Activated CD4-positive, alpha-beta T cell treated with anti-CD3 and anti-CD28 coated beads, Interleukin-2, amount 10 ng/mL, durations not matched to agents 24 days and 14 days (primary cell): ENCODE measurements around the gene CIB4. TPM values are rescaled to one million over a fixed set of nuclear protein-coding genes. Genes with fewer than 3 reads are reported as not detected.

Source experiments
- DNase-seq: peaks from one replicate; pipeline ENCODE4 v3.0.0; 2022
- H3K27ac Mint-ChIP-seq: one replicate; pipeline ENCODE4 v1.8.0; 2022; ENCODE audit warnings: mild to moderate bottlenecking, mixed read lengths
- H3K27me3 Mint-ChIP-seq: one replicate; pipeline ENCODE4 v1.8.0; 2022; ENCODE audit warnings: mixed read lengths
- H3K36me3 Mint-ChIP-seq: one replicate; pipeline ENCODE4 v1.8.0; 2022; ENCODE audit warnings: low read depth, mild to moderate bottlenecking, mixed read lengths
- H3K4me1 Mint-ChIP-seq: one replicate; pipeline ENCODE4 v1.8.0; 2021; ENCODE audit warnings: mixed read lengths
- H3K4me3 Mint-ChIP-seq: one replicate; pipeline ENCODE4 v1.8.0; 2022; ENCODE audit warnings: mild to moderate bottlenecking, moderate library complexity, mixed read lengths
- H3K9me3 Mint-ChIP-seq: one replicate; pipeline ENCODE4 v1.8.0; 2021; ENCODE audit warnings: mixed read lengths
- intact Hi-C: fragments of 100-400 bp; cut with micrococcal nuclease; formaldehyde crosslinking; loops from one replicate; pipeline ENCODE4 v1.15.1; 2023
- total RNA-seq: library from RNA; stranded (reverse); gene quantifications from 2 replicates; pipeline ENCODE4 v1.2.3, GENCODE V29; 2022

Gene CIB4
- total RNA-seq = not detected in 2 replicates

GRCh38 chr2:26640781-26641564, at the start of gene CIB4:
CIB4 (minus strand) TSS chr2:26641366; CDS start chr2:26641314, 52 bp downstream.
- no peak within 1 kb of the TSS for H3K27ac Mint-ChIP-seq
- intact Hi-C loops = no loop called here
- peaks cover 26% of the 10 kb centered on the region for H3K27me3 Mint-ChIP-seq
- no peaks in the 10 kb centered on the region for H3K36me3 Mint-ChIP-seq
- no peak for DNase-seq
- no peaks in the 10 kb centered on the region for H3K9me3 Mint-ChIP-seq
- H3K4me1 Mint-ChIP-seq = no peaks in the 10 kb centered on the region
- no peak within 1 kb of the TSS for H3K4me3 Mint-ChIP-seq

DNA sequence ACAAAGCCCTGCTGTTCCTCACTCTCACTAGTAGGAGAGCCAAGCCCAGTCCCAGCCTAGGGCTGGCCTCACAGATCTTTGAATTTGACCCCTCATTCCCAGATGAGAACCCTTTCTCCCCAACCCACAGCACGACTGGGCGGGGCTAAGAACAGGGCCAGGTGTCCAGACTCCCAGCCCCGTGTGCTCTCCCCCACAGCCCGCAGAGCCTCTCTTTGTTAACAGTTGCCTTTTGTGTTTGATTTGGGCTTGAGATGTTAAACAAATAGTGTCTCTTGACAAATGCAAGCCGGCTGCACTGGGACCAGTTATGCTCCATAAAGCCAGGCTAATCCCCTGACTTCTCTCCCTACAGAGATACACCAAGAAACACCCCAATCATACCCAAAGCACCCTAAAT, 46.6 kb upstream of the CIB4 start:
- H3K36me3 Mint-ChIP-seq = no peaks in the 10 kb centered on the region
- no peaks in the 10 kb centered on the region for H3K9me3 Mint-ChIP-seq
- no peaks in the 10 kb centered on the region for H3K4me1 Mint-ChIP-seq
- H3K4me3 Mint-ChIP-seq = no peak overlapping the region
- H3K27ac Mint-ChIP-seq = no peak overlapping the region
- intact Hi-C loops = no loop called here
- H3K27me3 Mint-ChIP-seq = peaks cover 45% of the 10 kb centered on the region
- no peak for DNase-seq

DNA sequence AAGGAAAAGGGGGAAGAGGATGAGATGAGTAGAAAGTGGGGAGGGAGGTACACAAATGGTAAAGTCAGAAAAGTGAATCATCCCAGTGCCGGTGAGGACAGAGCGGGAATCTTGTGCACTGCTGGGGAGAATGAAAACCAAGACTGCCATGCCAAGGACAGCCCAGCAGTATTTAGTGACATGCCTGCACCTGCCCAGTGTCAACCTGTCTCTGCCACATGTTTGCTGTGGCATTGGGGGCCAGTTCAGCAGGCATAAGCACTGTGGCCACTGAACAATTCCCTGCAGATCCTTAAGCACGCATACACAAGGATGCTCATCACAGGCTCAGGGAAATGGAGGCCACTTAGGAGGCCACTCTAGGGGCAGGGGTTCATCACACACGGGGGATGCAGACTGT, 46.2 kb upstream of the CIB4 start:
- Mint-ChIP-seq H3K27ac (no peak overlapping the region), H3K27me3 (peaks cover 49% of the 10 kb centered on the region), H3K9me3 (no peaks in the 10 kb centered on the region), H3K4me3 (no peak overlapping the region), H3K36me3 (no peaks in the 10 kb centered on the region), H3K4me1 (no peaks in the 10 kb centered on the region)
- no peak for DNase-seq
- intact Hi-C loops = no loop called here

DNA sequence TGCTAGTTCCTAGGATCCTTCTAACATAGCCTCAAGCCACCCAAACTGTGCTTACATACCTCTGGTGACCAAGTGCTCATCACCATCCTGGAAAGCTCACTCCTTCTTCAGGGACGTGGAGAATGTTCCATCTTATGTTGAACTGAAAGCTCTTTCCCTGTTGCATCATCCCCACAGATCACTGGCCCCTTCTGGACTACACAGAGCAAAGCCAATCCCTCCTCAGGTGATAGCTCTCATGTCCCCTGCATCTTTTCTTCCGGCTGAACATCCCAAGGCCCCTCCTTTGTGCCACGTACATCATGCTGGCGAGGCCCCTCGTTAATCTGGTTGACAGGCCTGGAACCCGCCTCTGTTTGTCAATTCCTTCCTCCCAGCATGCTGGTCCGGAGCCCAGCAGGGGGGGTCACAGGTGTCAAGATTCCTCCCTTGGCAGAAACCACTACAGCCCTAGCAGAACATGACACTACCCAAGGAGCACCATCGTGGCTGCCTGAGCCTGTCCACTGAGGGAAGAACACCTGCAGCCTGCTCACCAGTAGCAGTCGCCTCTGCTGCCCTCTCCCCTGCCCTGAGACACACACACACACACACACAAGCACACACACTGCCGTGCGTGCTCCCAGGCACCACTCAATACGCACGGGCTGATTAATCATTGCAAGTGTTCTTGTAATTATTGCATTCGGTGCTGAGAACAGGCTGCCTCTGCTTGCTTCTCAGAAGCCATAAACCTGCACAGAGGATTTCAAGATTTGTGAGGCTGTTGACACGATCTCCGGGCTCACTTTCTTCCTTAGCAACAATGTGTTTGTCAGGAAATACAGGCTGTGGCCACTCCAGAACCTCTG, 45.0 kb upstream of the CIB4 start:
- intact Hi-C loops = no loop called here
- Mint-ChIP-seq H3K36me3 (no peaks in the 10 kb centered on the region), H3K27ac (no peak overlapping the region), H3K9me3 (no peaks in the 10 kb centered on the region), H3K27me3 (peaks cover 43% of the 10 kb centered on the region), H3K4me1 (no peaks in the 10 kb centered on the region), H3K4me3 (no peak overlapping the region)
- no peak for DNase-seq

- Mint-ChIP-seq H3K9me3 (no peaks in the 10 kb centered on the region), H3K4me3 (no peak overlapping the region), H3K27ac (no peak overlapping the region), H3K36me3 (no peaks in the 10 kb centered on the region), H3K27me3 (peaks cover 35% of the 10 kb centered on the region), H3K4me1 (no peaks in the 10 kb centered on the region)
- no peak for DNase-seq
- intact Hi-C loops = no loop called here
Observed at GRCh38 chr2:26685341-26685740, 44.2 kb upstream of the CIB4 start.

- Mint-ChIP-seq H3K27me3 (peaks cover 25% of the 10 kb centered on the region), H3K36me3 (no peaks in the 10 kb centered on the region), H3K4me1 (no peaks in the 10 kb centered on the region), H3K4me3 (no peak overlapping the region), H3K27ac (no peak overlapping the region), H3K9me3 (no peaks in the 10 kb centered on the region)
- intact Hi-C loops = no loop called here
- DNase-seq = no peak
Observed at GRCh38 chr2:26683583-26683982, 42.4 kb upstream of the CIB4 start.

DNA sequence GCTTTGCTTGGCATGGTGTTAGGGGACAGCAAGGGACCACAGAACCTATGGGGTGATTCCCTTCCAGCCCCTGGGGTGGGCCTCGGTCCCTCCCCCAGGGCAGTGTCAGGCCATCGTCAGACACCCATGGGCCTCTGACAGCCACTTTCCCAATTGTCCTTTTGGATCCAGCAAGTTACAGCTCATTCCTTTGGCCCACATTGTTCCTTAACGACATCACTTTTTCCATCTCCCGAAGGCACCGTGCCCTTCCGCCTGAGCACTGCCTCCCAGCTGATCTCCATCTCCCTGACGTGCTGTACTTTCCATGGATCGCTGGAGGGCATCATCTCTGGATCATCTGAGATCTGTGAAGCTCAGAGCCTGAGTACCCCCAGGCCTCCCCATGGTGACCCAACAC, 41.0 kb upstream of the CIB4 start:
- Mint-ChIP-seq H3K27ac (no peak overlapping the region), H3K36me3 (no peaks in the 10 kb centered on the region)
- intact Hi-C loops = no loop called here

DNA sequence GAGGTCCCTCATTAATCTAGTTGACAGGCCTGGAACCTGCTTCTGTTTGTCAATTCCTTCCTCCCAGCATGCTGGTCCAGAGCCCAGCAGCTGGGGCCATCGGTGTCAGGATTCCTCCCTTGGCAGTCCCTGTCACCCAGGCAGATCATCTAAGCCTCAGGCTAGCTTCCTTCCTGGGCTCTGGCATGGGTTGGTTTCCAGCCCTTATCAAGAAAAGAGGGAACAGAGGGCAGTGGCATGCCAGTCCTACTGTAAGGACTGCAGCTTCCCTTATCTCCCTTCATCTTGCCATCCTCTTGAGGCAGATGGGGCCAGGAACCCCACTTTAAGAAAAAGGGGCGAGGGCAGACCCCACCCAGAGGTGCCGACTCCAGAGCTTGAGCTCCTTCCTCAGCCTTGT, 40.5 kb upstream of the CIB4 start:
- no peaks in the 10 kb centered on the region for H3K4me1 Mint-ChIP-seq
- H3K27me3 Mint-ChIP-seq = peaks cover 19% of the 10 kb centered on the region
- no peak overlapping the region for H3K4me3 Mint-ChIP-seq
- no peak for DNase-seq
- H3K36me3 Mint-ChIP-seq = no peaks in the 10 kb centered on the region
- intact Hi-C loops = no loop called here
- H3K9me3 Mint-ChIP-seq = no peaks in the 10 kb centered on the region
- no peak overlapping the region for H3K27ac Mint-ChIP-seq

More for the DNA sequence above, 41.0 kb upstream of the CIB4 start:
- H3K4me3 Mint-ChIP-seq = no peak overlapping the region
- no peaks in the 10 kb centered on the region for H3K9me3 Mint-ChIP-seq
- DNase-seq = no peak
- H3K4me1 Mint-ChIP-seq = no peaks in the 10 kb centered on the region
- H3K27me3 Mint-ChIP-seq = peaks cover 24% of the 10 kb centered on the region

DNA sequence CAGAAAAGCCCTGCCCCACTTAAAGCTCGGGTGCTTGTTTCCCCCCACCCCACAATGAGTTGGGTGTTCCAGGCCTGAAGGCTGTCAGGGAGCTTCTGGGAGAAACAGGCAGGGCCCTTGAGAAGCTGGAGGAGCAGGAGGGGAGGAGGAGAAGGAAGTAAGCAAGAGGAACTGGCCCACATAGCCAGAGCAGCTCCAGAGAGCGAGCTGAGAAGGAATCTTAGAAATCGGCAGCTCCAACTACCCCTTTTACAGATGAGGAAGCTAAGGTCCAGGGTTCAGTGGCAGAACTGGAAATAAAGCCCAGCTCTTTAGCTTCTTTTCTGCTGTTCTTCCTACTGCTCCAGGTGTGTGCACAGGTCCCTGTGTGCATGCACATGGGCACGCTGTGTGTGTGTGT, 38.7 kb upstream of the CIB4 start:
- intact Hi-C loops = no loop called here
- Mint-ChIP-seq H3K4me3 (no peak overlapping the region), H3K27me3 (peaks cover 10% of the 10 kb centered on the region), H3K36me3 (no peaks in the 10 kb centered on the region), H3K27ac (no peak overlapping the region), H3K4me1 (no peaks in the 10 kb centered on the region), H3K9me3 (no peaks in the 10 kb centered on the region)
- no peak for DNase-seq

DNA sequence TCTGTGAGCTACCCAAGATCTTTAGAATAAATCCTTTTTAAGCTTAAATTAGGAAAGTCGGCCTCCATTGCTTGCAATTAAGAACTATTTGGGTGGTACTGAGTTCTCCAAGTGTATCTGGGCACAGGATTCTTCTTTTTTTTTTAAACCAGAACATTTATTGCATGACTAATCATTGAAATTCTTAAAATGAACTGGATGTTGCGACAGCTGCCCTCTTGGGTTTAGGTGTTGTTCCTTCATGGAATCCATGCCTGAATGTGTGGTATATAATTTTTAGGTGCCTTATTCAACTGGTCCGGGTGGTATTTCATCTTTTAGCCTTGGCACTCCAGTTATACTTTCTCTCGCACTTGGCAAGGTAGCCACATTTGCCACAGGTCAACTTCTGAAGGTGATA, 36.9 kb upstream of the CIB4 start:
- H3K4me3 Mint-ChIP-seq = no peak overlapping the region
- peaks cover 10% of the 10 kb centered on the region for H3K27me3 Mint-ChIP-seq
- no peaks in the 10 kb centered on the region for H3K36me3 Mint-ChIP-seq
- H3K27ac Mint-ChIP-seq = no peak overlapping the region
- intact Hi-C loops = no loop called here
- DNase-seq = no peak
- H3K4me1 Mint-ChIP-seq = no peaks in the 10 kb centered on the region
- H3K9me3 Mint-ChIP-seq = no peaks in the 10 kb centered on the region

DNA sequence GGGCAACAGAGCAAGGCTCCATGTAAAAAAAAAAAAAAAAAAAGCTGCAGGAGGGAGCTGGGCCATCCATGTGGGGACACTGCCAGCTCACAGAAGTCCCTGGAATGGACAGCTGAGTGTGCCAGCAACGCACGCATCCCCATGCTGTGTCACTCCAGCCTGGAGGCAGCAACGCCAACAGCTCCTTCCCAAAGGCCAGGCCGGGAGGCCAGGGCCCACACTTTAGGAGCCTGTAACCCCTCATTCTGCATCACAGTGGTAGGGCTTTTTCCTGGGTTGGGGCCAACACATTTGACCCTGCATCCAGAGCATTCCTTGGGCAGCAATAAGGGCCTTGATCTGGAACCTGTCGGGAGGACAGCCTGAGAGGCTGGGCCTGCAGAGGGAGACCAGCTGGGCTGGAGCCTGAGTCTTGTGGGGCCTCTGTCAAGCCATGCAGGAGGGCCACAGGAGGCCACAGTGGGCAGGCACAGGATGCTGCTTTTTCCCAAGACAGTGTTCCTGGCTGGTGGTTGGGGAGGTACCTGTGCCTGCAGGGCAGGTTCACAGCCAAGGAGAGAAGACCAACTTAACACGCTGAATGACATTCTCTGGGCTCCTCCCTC, 34.6 kb upstream of the CIB4 start:
- DNase-seq = no peak
- Mint-ChIP-seq H3K27ac (no peak overlapping the region), H3K4me3 (no peak overlapping the region), H3K4me1 (no peaks in the 10 kb centered on the region), H3K27me3 (peaks cover 9% of the 10 kb centered on the region), H3K36me3 (no peaks in the 10 kb centered on the region), H3K9me3 (no peaks in the 10 kb centered on the region)
- intact Hi-C loops = no loop called here

DNA sequence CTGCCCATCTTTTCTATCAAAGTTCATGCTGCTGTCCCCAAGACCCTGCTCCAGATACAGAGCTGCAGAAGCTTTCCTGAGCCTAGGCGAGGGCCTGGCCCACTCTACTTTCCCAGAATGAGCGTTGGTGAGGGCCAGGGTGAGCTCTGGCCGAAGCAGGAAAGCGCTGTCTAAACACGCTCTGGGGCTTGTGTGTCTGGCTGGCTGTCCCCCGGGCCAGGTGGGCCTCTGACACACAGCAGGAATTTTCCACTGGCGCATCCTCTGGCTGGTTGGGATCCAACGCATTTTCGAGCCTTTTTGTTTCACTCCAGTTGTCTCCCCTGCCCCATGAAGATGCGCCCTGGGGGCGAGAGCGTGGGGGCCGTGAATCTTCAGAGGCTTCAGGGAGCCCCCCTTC, 33.6 kb upstream of the CIB4 start:
- no peaks in the 10 kb centered on the region for H3K36me3 Mint-ChIP-seq

GRCh38 chr2:26674002-26674751, 33.0 kb upstream of the CIB4 start:
- Mint-ChIP-seq H3K4me3 (no peak overlapping the region), H3K27ac (no peak overlapping the region), H3K36me3 (no peaks in the 10 kb centered on the region), H3K4me1 (no peaks in the 10 kb centered on the region), H3K27me3 (peaks cover 12% of the 10 kb centered on the region), H3K9me3 (no peaks in the 10 kb centered on the region)
- intact Hi-C loops = no loop called here
- no peak for DNase-seq

More for the DNA sequence above, 33.6 kb upstream of the CIB4 start:
- no peak for DNase-seq
- Mint-ChIP-seq H3K27ac (no peak overlapping the region), H3K4me1 (no peaks in the 10 kb centered on the region), H3K27me3 (peaks cover 9% of the 10 kb centered on the region), H3K9me3 (no peaks in the 10 kb centered on the region), H3K4me3 (no peak overlapping the region)
- intact Hi-C loops = no loop called here
